Neural cell (in vitro differentiated cells): ENCODE measurements around the gene TNS3. TPM values are rescaled to one million over a fixed set of nuclear protein-coding genes. Genes with fewer than 3 reads are reported as not detected.
"Not testable (repeated sequence)": the region's sequence is repeated elsewhere in the genome, so short reads cannot be mapped to it uniquely, and the experiment has no call there.

Experiments used
- H2AFZ ChIP-seq: fragments of 200-600, 300-800 bp; sonication (generic), shearing (Covaris generic); 2 replicates; pipeline ENCODE4 v1.6.0; 2014; ENCODE audit warnings: low read depth, mild to moderate bottlenecking, antibody characterized with exemption, low read length, moderate library complexity
- H3F3A ChIP-seq: fragments of 200-600 bp; shearing (Covaris generic); 2 replicates; pipeline ENCODE4 v1.6.1; 2016; ENCODE audit warnings: mild to moderate bottlenecking, moderate library complexity, mixed read lengths, antibody characterized with exemption, low read length; ENCODE audit not compliant: insufficient read depth, poor library complexity, severe bottlenecking
- H3K27ac ChIP-seq: fragments of 200-600, 300-800 bp; sonication (generic), shearing (Covaris generic); 2 replicates; pipeline ENCODE4 v1.5.1; 2014; ENCODE audit warnings: mild to moderate bottlenecking, low read length, moderate library complexity
- H3K27me3 ChIP-seq: fragments of 300-800, 200-600 bp; sonication (generic), shearing (Covaris generic); 2 replicates; pipeline ENCODE4 v1.6.0; 2014; ENCODE audit warnings: mild to moderate bottlenecking, low read depth, low read length, moderate library complexity; ENCODE audit not compliant: insufficient read depth
- H3K36me3 ChIP-seq: fragments of 300-800, 200-600 bp; sonication (generic), shearing (Covaris generic); 2 replicates; pipeline ENCODE4 v1.5.1; 2014; ENCODE audit warnings: mild to moderate bottlenecking, antibody characterized with exemption, low read length, moderate library complexity; ENCODE audit not compliant: insufficient read depth
- H3K4me2 ChIP-seq: fragments of 300-800, 200-600 bp; sonication (generic), shearing (Covaris generic); 2 replicates; pipeline ENCODE4 v1.6.0; 2014; ENCODE audit warnings: mild to moderate bottlenecking, low read length
- H3K4me3 ChIP-seq: fragments of 300-800, 200-600 bp; sonication (generic), shearing (Covaris generic); 2 replicates; pipeline ENCODE4 v1.5.1; 2014; ENCODE audit warnings: mild to moderate bottlenecking, low read length, moderate library complexity
- H3K79me2 ChIP-seq: fragments of 200-600 bp; shearing (Covaris generic); replicated peaks from 2 replicates; pipeline ENCODE4 v1.6.0; 2014; ENCODE audit warnings: mild to moderate bottlenecking, low read length, moderate library complexity; ENCODE audit not compliant: insufficient read depth
- H3K9ac ChIP-seq: fragments of 300-800, 200-600 bp; sonication (generic), shearing (Covaris generic); 2 replicates; pipeline ENCODE4 v1.6.1; 2016; ENCODE audit warnings: mild to moderate bottlenecking, low read length, mixed read lengths
- H3K9me2 ChIP-seq: fragments of 200-600 bp; shearing (Covaris generic); 2 replicates; pipeline ENCODE4 v1.6.1; 2016; ENCODE audit warnings: mild to moderate bottlenecking, low read length, mixed read lengths; ENCODE audit not compliant: insufficient read depth
- H3K9me3 ChIP-seq: fragments of 200-600, 300-800 bp; sonication (generic), shearing (Covaris generic); 2 replicates; pipeline ENCODE4 v1.6.1; 2016; ENCODE audit warnings: mild to moderate bottlenecking, mixed run types, low read length, moderate library complexity, mixed read lengths
- H4K20me1 ChIP-seq: fragments of 200-600 bp; shearing (Covaris generic); 2 replicates; pipeline ENCODE4 v1.6.1; 2016; ENCODE audit warnings: mild to moderate bottlenecking, mixed run types; ENCODE audit not compliant: insufficient read depth
- EP300 ChIP-seq: fragments of 450-650 bp; conservative IDR thresholded peaks from 2 replicates; pipeline ENCODE4 v1.6.1; 2014; ENCODE audit warnings: antibody characterized with exemption, mild to moderate bottlenecking, moderate library complexity; ENCODE audit not compliant: poor library complexity, severe bottlenecking
- EZH2 ChIP-seq: fragments of 200-600, 300-800 bp; shearing (Covaris generic), sonication (generic); IDR thresholded peaks from 2 replicates; pipeline ENCODE4 v1.6.1; 2014; ENCODE audit warnings: antibody characterized with exemption, low read length, borderline replicate concordance, mild to moderate bottlenecking; ENCODE audit not compliant: insufficient read depth, poor library complexity, severe bottlenecking
- MXI1 ChIP-seq: fragments of 450-650 bp; conservative IDR thresholded peaks from 2 replicates; pipeline ENCODE4 v1.6.1; 2014; ENCODE audit warnings: antibody characterized with exemption, mild to moderate bottlenecking; ENCODE audit not compliant: poor library complexity, severe bottlenecking
- POLR2AphosphoS5 ChIP-seq: IDR thresholded peaks from 2 replicates; pipeline ENCODE4 v1.6.1; 2012
- RAD21 ChIP-seq: fragments of 450-650 bp; conservative IDR thresholded peaks from 2 replicates; pipeline ENCODE4 v1.6.1; 2014; ENCODE audit warnings: antibody characterized with exemption, mild to moderate bottlenecking, moderate library complexity
- REST ChIP-seq: IDR thresholded peaks from 2 replicates; pipeline ENCODE4 v1.6.1; 2012; ENCODE audit warnings: borderline replicate concordance
- SMC3 ChIP-seq: fragments of 450-650 bp; conservative IDR thresholded peaks from 2 replicates; pipeline ENCODE4 v1.6.1; 2014; ENCODE audit warnings: antibody characterized with exemption, mild to moderate bottlenecking, moderate library complexity; ENCODE audit not compliant: poor library complexity
- TAF1 ChIP-seq: IDR thresholded peaks from 2 replicates; pipeline ENCODE4 v1.6.1; 2012; ENCODE audit warnings: low read depth
- polyA plus RNA-seq: library from polyadenylated mRNA; depleted of rRNA; stranded (reverse); fragments of >200 nt; gene quantifications from 2 replicates; pipeline ENCODE4 v1.2.3, GENCODE V29; 2014
- TF ChIP-seq, protein P1 (sequence below): fragments of 450-650 bp; IDR thresholded peaks from 2 replicates; pipeline ENCODE4 v1.5.1; 2014; ENCODE audit warnings: antibody characterized with exemption, mild to moderate bottlenecking, moderate library complexity; ENCODE audit not compliant: poor library complexity, severe bottlenecking

TNS3 gene
- polyA plus RNA-seq, 1 donor from 2014 or later, result 0.58 TPM

DNA sequence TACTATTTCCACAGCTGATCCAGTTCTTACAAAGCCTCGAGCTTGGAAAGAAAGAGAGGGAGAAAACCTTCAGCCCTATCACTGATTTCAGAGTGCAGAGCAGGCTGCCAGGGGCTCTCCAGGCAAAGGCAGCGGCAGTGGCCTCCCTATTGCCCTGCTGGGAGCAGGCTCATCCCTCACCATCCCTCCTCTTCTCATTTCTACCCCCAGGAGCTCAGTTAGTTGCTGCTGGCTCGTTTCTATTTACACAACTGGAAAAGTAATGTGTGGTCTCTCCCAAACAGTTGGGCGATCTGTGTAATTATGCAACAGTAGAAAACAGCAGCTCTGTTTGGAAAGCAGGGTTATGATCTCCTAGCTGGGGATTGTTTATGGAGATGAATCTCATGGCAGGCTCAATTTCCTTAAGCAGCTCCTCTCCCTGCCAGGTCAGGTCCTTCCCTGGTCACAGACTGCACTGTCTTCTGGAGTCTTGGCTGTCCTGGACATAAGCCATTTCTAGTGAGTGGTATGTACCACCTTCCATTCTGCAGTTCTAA, 28.7 kb upstream of the TNS3 start:
- Histone ChIP-seq H3K9me3 (no peaks in the 10 kb centered on the region), H3K4me2 (no peak overlapping the region), H3F3A (no peaks in the 10 kb centered on the region), H3K27me3 (no peaks in the 10 kb centered on the region), H3K4me3 (no peak overlapping the region), H3K36me3 (no peaks in the 10 kb centered on the region), H2AFZ (no peak overlapping the region), H4K20me1 (no peaks in the 10 kb centered on the region), H3K79me2 (no peaks in the 10 kb centered on the region), H3K9me2 (no peaks in the 10 kb centered on the region), H3K27ac (no peak overlapping the region), H3K9ac (no peak overlapping the region)
- no peak for TF ChIP-seq SMC3
- no peak for TF ChIP-seq RAD21
- TF ChIP-seq EZH2, result no peak
- no peak for TF ChIP-seq EP300
- TF ChIP-seq REST, result no peak

GRCh38 chr7:47609803-47610452, 28.0 kb upstream of the TNS3 start:
- Histone ChIP-seq H3K9me2 (no peaks in the 10 kb centered on the region), H3K4me2 (no peak overlapping the region), H3F3A (no peaks in the 10 kb centered on the region), H3K4me3 (no peak overlapping the region), H4K20me1 (no peaks in the 10 kb centered on the region), H3K79me2 (no peaks in the 10 kb centered on the region), H3K9ac (no peak overlapping the region), H3K27me3 (no peaks in the 10 kb centered on the region), H2AFZ (no peak overlapping the region), H3K36me3 (no peaks in the 10 kb centered on the region), H3K9me3 (no peaks in the 10 kb centered on the region), H3K27ac (no peak overlapping the region)
- TF ChIP-seq EP300 (no peak), MXI1 (no peak), POLR2AphosphoS5 (no peak), TAF1 (no peak), EZH2 (no peak), SMC3 (no peak), REST (no peak), RAD21 (no peak)
- TF ChIP-seq, protein P1, sequence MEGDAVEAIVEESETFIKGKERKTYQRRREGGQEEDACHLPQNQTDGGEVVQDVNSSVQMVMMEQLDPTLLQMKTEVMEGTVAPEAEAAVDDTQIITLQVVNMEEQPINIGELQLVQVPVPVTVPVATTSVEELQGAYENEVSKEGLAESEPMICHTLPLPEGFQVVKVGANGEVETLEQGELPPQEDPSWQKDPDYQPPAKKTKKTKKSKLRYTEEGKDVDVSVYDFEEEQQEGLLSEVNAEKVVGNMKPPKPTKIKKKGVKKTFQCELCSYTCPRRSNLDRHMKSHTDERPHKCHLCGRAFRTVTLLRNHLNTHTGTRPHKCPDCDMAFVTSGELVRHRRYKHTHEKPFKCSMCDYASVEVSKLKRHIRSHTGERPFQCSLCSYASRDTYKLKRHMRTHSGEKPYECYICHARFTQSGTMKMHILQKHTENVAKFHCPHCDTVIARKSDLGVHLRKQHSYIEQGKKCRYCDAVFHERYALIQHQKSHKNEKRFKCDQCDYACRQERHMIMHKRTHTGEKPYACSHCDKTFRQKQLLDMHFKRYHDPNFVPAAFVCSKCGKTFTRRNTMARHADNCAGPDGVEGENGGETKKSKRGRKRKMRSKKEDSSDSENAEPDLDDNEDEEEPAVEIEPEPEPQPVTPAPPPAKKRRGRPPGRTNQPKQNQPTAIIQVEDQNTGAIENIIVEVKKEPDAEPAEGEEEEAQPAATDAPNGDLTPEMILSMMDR, result no peak

- H3K36me3 ChIP-seq, H3K4me2 ChIP-seq, H3K9me2 ChIP-seq, H4K20me1 ChIP-seq, H3K9ac ChIP-seq, H3K27me3 ChIP-seq, H3K9me3 ChIP-seq, H3K27ac ChIP-seq, H3F3A ChIP-seq, H3K4me3 ChIP-seq, H3K79me2 ChIP-seq, H2AFZ ChIP-seq: not testable (repeated sequence)
These were observed 24.7 kb upstream of the TNS3 start for GRCh38 chr7:47606593-47607046.
